ENCODE measurements around the gene DAB1. TPM values are rescaled to one million over a fixed set of nuclear protein-coding genes. Genes with fewer than 3 reads are reported as not detected.
"Not testable (repeated sequence)": the region's sequence is repeated elsewhere in the genome, so short reads cannot be mapped to it uniquely, and the experiment has no call there.

Gene DAB1
- total RNA-seq, 1 experiment from 2014 or later, result not detected

DNA sequence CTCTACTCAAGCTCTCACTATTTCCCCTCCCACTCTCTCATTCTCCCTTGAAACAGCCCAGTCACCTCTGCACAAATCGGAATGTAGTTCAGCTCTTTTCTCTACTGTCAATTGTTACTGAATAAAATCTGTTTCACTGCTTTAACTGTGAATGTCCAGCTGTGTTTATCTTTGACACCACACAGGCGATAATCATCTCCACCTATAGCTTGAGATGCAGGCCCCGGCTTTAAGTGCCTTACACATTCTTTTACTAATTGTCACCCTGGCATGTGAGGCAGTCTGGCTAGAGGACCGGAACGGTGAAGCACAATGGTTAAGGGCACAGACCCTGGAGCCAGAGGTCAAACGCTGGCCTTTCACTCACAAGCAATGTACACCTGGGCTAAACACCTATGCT, 335.2 kb downstream of the DAB1 start:
- no peaks in the 10 kb centered on the region for H4K20me1 ChIP-seq (ENCODE audit: insufficient read depth)
- no peak for TF ChIP-seq POLR2AphosphoS5 (IDR thresholded peaks at IDR 0.05; ENCODE audit: low read depth, low read length)
- no peak for TF ChIP-seq EZH2 (IDR thresholded peaks at IDR 0.05)
- no peak for TF ChIP-seq FOSL1 (IDR thresholded peaks at IDR 0.05; ENCODE audit: low read depth)
- TF ChIP-seq CBX3 (IDR thresholded peaks at IDR 0.05; ENCODE audit: low read depth), result no peak
- TF ChIP-seq CEBPB (IDR thresholded peaks at IDR 0.05; ENCODE audit: low read depth), result no peak
- no peak for TF ChIP-seq EGR1 (IDR thresholded peaks at IDR 0.05; ENCODE audit: low read depth)
- TF ChIP-seq, protein P1, sequence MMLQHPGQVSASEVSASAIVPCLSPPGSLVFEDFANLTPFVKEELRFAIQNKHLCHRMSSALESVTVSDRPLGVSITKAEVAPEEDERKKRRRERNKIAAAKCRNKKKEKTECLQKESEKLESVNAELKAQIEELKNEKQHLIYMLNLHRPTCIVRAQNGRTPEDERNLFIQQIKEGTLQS (IDR thresholded peaks at IDR 0.05), result no peak
- TF ChIP-seq RAD21 (IDR thresholded peaks at IDR 0.05; ENCODE audit: low read depth), result no peak
- TF ChIP-seq SRF (IDR thresholded peaks at IDR 0.05; ENCODE audit: low read depth), result no peak
- no peak for TF ChIP-seq TCF7L2 (IDR thresholded peaks at IDR 0.05; ENCODE audit: borderline replicate concordance, extremely low read depth, insufficient read depth, insufficient read length)
- no peak for TF ChIP-seq YY1 (IDR thresholded peaks at IDR 0.05; ENCODE audit: extremely low read depth, insufficient replicate concordance, low read depth, low read length)
- TF ChIP-seq ZNF274 (IDR thresholded peaks at IDR 0.05; ENCODE audit: low read depth, low read length), result no peak
- TF ChIP-seq, protein P2, sequence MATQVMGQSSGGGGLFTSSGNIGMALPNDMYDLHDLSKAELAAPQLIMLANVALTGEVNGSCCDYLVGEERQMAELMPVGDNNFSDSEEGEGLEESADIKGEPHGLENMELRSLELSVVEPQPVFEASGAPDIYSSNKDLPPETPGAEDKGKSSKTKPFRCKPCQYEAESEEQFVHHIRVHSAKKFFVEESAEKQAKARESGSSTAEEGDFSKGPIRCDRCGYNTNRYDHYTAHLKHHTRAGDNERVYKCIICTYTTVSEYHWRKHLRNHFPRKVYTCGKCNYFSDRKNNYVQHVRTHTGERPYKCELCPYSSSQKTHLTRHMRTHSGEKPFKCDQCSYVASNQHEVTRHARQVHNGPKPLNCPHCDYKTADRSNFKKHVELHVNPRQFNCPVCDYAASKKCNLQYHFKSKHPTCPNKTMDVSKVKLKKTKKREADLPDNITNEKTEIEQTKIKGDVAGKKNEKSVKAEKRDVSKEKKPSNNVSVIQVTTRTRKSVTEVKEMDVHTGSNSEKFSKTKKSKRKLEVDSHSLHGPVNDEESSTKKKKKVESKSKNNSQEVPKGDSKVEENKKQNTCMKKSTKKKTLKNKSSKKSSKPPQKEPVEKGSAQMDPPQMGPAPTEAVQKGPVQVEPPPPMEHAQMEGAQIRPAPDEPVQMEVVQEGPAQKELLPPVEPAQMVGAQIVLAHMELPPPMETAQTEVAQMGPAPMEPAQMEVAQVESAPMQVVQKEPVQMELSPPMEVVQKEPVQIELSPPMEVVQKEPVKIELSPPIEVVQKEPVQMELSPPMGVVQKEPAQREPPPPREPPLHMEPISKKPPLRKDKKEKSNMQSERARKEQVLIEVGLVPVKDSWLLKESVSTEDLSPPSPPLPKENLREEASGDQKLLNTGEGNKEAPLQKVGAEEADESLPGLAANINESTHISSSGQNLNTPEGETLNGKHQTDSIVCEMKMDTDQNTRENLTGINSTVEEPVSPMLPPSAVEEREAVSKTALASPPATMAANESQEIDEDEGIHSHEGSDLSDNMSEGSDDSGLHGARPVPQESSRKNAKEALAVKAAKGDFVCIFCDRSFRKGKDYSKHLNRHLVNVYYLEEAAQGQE (IDR thresholded peaks at IDR 0.05; ENCODE audit: low read depth), result no peak
- TF ChIP-seq, protein P3, sequence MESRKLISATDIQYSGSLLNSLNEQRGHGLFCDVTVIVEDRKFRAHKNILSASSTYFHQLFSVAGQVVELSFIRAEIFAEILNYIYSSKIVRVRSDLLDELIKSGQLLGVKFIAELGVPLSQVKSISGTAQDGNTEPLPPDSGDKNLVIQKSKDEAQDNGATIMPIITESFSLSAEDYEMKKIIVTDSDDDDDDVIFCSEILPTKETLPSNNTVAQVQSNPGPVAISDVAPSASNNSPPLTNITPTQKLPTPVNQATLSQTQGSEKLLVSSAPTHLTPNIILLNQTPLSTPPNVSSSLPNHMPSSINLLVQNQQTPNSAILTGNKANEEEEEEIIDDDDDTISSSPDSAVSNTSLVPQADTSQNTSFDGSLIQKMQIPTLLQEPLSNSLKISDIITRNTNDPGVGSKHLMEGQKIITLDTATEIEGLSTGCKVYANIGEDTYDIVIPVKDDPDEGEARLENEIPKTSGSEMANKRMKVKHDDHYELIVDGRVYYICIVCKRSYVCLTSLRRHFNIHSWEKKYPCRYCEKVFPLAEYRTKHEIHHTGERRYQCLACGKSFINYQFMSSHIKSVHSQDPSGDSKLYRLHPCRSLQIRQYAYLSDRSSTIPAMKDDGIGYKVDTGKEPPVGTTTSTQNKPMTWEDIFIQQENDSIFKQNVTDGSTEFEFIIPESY (IDR thresholded peaks at IDR 0.05; ENCODE audit: extremely low read depth, insufficient replicate concordance, low read length), result no peak
- TF ChIP-seq ELF1 (IDR thresholded peaks at IDR 0.05; ENCODE audit: borderline replicate concordance, low read depth), result no peak
- TF ChIP-seq, protein P4, sequence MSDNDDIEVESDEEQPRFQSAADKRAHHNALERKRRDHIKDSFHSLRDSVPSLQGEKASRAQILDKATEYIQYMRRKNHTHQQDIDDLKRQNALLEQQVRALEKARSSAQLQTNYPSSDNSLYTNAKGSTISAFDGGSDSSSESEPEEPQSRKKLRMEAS (IDR thresholded peaks at IDR 0.05), result no peak
- no peak for TF ChIP-seq SIN3A (IDR thresholded peaks at IDR 0.05; ENCODE audit: low read depth)
- no peak for TF ChIP-seq EZH2phosphoT487 (IDR thresholded peaks at IDR 0.05; ENCODE audit: borderline replicate concordance)
- H3K27ac ChIP-seq (ENCODE audit: low read depth, low read length), result no peak overlapping the region
- intact Hi-C loops (cut with micrococcal nuclease), result no loop called here
- no peaks in the 10 kb centered on the region for H3K9me2 ChIP-seq (ENCODE audit: insufficient read depth)
- BruUV-seq (replicated peaks), result no TSS peak
- DNase-seq (ENCODE audit: low read depth, low spot score) (no peak), ATAC-seq (no peak)
- ChIA-PET RAD21 (ENCODE audit: low non-redundant PET in 1 of 2, low total read pairs in 2 of 2, uncharacterized antibody in 2 of 2, unreplicated experiment in 2 of 2) (no interaction called here), POLR2A (no interaction called here), CTCF (no interaction called here)
- H2AFZ ChIP-seq (ENCODE audit: low read depth, low read length, poor library complexity, severe bottlenecking), result no peak overlapping the region
- H3K9me3 ChIP-seq (ENCODE audit: control insufficient read depth in 1 of 2, insufficient read depth in 1 of 2, low read depth in 1 of 2, low read length in 2 of 2), result no peaks in the 10 kb centered on the region
- H3K4me1 ChIP-seq (ENCODE audit: control insufficient read depth in 1 of 2, insufficient read depth in 2 of 2, low read length in 2 of 2), result no peaks in the 10 kb centered on the region
- no peak overlapping the region for H3K9ac ChIP-seq (ENCODE audit: low read length)
- H3K27me3 ChIP-seq (ENCODE audit: insufficient read depth, low read length), result no peaks in the 10 kb centered on the region
- H3K4me2 ChIP-seq (ENCODE audit: low read length), result no peak overlapping the region
- H3K4me3 ChIP-seq (replicated peaks in 1 of 2; ENCODE audit: low read depth in 1 of 2, low read length in 2 of 2), result no peak overlapping the region
- no peaks in the 10 kb centered on the region for H3K36me3 ChIP-seq (ENCODE audit: control insufficient read depth in 1 of 2, insufficient read depth in 2 of 2, low read length in 2 of 2)
- no peaks in the 10 kb centered on the region for H3K79me2 ChIP-seq (ENCODE audit: insufficient read depth, low read length)

DNA sequence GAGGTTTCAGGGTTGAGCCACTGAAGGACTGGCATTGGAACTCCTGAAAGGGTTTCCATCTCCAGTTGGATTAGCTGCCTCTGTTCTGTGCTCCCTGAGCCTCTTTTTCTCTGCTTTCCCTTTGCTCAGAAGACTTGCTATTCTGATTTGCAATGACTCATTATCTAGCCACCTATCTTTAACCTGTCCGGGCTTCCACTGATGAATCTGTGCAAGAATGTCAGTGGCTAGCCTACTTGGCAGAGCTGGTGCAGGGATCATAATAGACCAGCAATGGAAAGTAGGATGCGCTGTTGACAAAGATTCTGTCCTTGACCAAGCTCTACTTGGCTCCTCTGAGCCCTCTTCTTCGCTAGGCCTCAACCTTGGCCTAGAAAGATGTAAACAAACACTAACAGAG, 336.2 kb downstream of the DAB1 start:
- BruUV-seq (replicated peaks); RAD21 ChIA-PET (ENCODE audit: low non-redundant PET in 1 of 2, low total read pairs in 2 of 2, uncharacterized antibody in 2 of 2, unreplicated experiment in 2 of 2); H3K9ac ChIP-seq (ENCODE audit: low read length); intact Hi-C loops (cut with micrococcal nuclease); H3K27ac ChIP-seq (ENCODE audit: low read depth, low read length); CTCF ChIA-PET; H2AFZ ChIP-seq (ENCODE audit: low read depth, low read length, poor library complexity, severe bottlenecking); H3K4me3 ChIP-seq (replicated peaks in 1 of 2; ENCODE audit: low read depth in 1 of 2, low read length in 2 of 2); H3K4me1 ChIP-seq (ENCODE audit: control insufficient read depth in 1 of 2, insufficient read depth in 2 of 2, low read length in 2 of 2); H3K9me3 ChIP-seq (ENCODE audit: control insufficient read depth in 1 of 2, insufficient read depth in 1 of 2, low read depth in 1 of 2, low read length in 2 of 2); H3K27me3 ChIP-seq (ENCODE audit: insufficient read depth, low read length); H3K36me3 ChIP-seq (ENCODE audit: control insufficient read depth in 1 of 2, insufficient read depth in 2 of 2, low read length in 2 of 2); H3K9me2 ChIP-seq (ENCODE audit: insufficient read depth); DNase-seq (ENCODE audit: low read depth, low spot score); H4K20me1 ChIP-seq (ENCODE audit: insufficient read depth); H3K4me2 ChIP-seq (ENCODE audit: low read length); POLR2A ChIA-PET; ATAC-seq; H3K79me2 ChIP-seq (ENCODE audit: insufficient read depth, low read length): not testable (repeated sequence)

Measured in HCT116 (cell line).